Mononuclear cell (primary cell): ENCODE results near the gene GRM7. TPM values are rescaled to one million over a fixed set of nuclear protein-coding genes. Genes with fewer than 3 reads are reported as not detected.
"Not testable (repeated sequence)": the region's sequence is repeated elsewhere in the genome, so short reads cannot be mapped to it uniquely, and the experiment has no call there.

Source experiments
- H3K27me3 ChIP-seq: 2 replicates; pipeline ENCODE4 v1.6.0; 2011; ENCODE audit warnings: low read length, control low read depth; ENCODE audit not compliant: insufficient read depth
- H3K4me1 ChIP-seq: 2 replicates; pipeline ENCODE4 v1.5.1; 2011; ENCODE audit warnings: mild to moderate bottlenecking, low read length, control low read depth; ENCODE audit not compliant: insufficient read depth
- H3K4me3 ChIP-seq: 2 replicates; pipeline ENCODE4 v1.5.1; 2011; ENCODE audit warnings: mild to moderate bottlenecking, low read length, moderate library complexity
- H3K9me3 ChIP-seq: 2 replicates; pipeline ENCODE4 v1.5.1; 2011; ENCODE audit warnings: low read depth, mild to moderate bottlenecking, control low read depth, low read length
- total RNA-seq: library from RNA; depleted of rRNA; stranded (reverse); fragments of >200 nt; gene quantifications from one replicate; pipeline ENCODE4 v1.2.3, GENCODE V29; 2012

Gene GRM7
- total RNA-seq, 1 donor: not detected

DNA sequence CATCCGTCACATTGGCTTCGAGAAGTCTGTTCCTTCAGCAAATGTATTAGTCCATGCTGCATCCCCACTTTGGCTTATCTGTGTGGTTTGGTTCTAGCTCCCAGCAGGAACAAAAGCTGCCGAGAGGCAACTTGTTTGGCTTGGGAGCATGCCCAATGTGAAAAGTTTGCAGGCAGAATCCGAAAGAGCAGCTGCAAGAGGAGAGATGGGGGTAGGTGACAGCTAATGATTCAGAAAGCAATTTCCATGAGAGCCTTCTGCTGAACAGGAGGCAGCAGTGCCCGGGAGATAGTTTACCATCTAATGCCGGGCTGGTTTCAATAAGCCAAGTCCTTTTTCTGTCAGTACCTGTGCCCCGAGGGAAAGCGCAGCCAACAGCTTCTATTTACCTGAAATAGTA, 60.2 kb downstream of the GRM7 start:
- no peaks in the 10 kb centered on the region for H3K4me1 ChIP-seq
- H3K4me3 ChIP-seq: no peak overlapping the region
- no peaks in the 10 kb centered on the region for H3K27me3 ChIP-seq

GRCh38 chr3:6921876-6922275, 61.0 kb downstream of the GRM7 start:
- H3K4me3 ChIP-seq: no peak overlapping the region
- H3K27me3 ChIP-seq: no peaks in the 10 kb centered on the region
- no peaks in the 10 kb centered on the region for H3K9me3 ChIP-seq
- no peaks in the 10 kb centered on the region for H3K4me1 ChIP-seq

More for the DNA sequence above, 60.2 kb downstream of the GRM7 start:
- no peaks in the 10 kb centered on the region for H3K9me3 ChIP-seq

GRCh38 chr3:6928064-6928463, 67.1 kb downstream of the GRM7 start:
- no peaks in the 10 kb centered on the region for H3K9me3 ChIP-seq
- no peak overlapping the region for H3K4me3 ChIP-seq
- H3K4me1 ChIP-seq: no peaks in the 10 kb centered on the region
- H3K27me3 ChIP-seq: no peaks in the 10 kb centered on the region

- H3K4me3 ChIP-seq: no peak overlapping the region
- no peaks in the 10 kb centered on the region for H3K27me3 ChIP-seq
- no peaks in the 10 kb centered on the region for H3K4me1 ChIP-seq
- no peaks in the 10 kb centered on the region for H3K9me3 ChIP-seq
These were observed 69.0 kb downstream of the GRM7 start for GRCh38 chr3:6929918-6930317.

DNA sequence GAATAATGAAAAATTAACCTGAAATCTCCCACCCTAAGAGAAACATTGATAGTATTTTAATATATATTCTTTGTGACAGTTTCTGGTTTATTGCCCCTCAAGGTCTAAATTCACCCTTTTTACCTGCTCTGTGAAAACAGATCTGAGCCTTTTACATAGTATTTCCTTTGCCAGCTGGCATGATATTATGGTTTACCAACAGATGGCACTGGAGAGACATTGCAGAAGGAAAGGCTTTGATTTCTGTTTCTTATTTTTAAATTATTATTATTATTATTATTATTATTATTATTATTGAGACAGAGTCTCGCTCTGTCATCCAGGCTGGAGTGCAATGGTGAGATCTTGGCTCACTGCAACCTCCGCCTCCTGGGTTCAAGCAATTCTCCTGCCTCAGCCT, 74.5 kb downstream of the GRM7 start:
- H3K9me3 ChIP-seq, H3K27me3 ChIP-seq, H3K4me1 ChIP-seq, H3K4me3 ChIP-seq: not testable (repeated sequence)

DNA sequence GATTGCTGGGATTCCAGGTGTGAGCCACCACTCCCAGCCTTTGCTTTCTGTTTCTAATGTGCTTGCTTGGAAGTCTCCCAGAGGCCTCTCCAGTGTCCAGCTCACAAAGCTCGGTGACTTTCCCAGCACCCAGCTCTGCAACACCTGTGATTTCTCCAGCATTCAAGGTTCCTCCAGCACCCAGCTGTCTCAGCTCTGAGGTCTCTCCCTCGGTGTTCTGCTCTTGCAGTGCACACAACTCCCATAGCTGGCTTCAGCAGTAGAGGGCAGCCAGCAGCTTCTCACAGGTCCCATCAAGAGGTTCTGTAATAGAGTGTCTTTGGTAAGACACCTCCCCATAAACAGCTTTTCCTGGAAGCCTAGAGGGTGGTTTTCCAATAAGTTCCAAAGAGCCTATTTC, 75.1 kb downstream of the GRM7 start:
- no peaks in the 10 kb centered on the region for H3K27me3 ChIP-seq
- H3K4me1 ChIP-seq: no peaks in the 10 kb centered on the region
- H3K4me3 ChIP-seq: no peak overlapping the region
- no peaks in the 10 kb centered on the region for H3K9me3 ChIP-seq

GRCh38 chr3:6962801-6963200, 101.9 kb downstream of the GRM7 start:
- Histone ChIP-seq H3K4me1 (no peaks in the 10 kb centered on the region), H3K27me3 (no peaks in the 10 kb centered on the region), H3K4me3 (no peak overlapping the region), H3K9me3 (no peaks in the 10 kb centered on the region)

DNA sequence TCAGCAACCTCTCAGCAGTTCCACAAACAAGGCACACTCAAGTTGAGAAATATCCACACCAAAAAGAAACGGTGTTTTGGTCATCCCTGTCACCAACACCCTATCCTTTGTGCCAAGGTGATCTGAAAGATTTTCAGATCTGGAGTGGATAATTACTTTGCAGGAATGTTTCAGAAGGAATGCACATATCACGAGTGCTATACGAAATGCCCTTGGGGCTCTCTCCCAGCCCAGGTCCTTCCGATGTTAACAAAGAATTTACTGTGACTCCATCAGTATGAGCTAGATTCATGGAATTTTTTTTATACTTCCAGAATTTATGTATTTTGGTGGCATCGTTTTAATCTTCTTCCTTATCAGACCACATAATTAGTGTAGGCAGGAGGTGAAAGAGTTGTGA, 105.0 kb downstream of the GRM7 start:
- H3K9me3 ChIP-seq: no peaks in the 10 kb centered on the region
- no peak overlapping the region for H3K4me3 ChIP-seq
- H3K4me1 ChIP-seq: no peaks in the 10 kb centered on the region
- no peaks in the 10 kb centered on the region for H3K27me3 ChIP-seq

GRCh38 chr3:6971933-6972332, 111.0 kb downstream of the GRM7 start:
- Histone ChIP-seq H3K27me3 (no peaks in the 10 kb centered on the region), H3K4me3 (no peak overlapping the region), H3K4me1 (no peaks in the 10 kb centered on the region), H3K9me3 (no peaks in the 10 kb centered on the region)

DNA sequence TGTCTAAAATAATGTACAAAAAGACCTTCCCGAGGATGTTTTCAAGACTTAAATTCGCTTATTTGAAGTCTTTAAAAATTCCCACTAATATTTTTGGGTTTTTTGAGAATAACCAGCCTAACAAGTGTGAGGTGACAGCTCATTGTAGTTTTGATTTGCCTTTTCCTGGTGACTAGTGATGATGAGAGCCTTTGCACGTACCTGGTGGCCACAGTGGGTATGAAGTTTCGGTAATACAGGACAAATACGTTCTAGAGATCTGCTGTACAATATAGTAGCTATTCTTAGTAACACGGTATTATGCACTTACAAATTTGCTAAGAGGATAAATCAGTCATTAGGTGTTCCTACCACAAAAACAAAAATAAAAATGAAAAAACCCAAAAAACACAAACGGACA, 124.9 kb downstream of the GRM7 start:
- Histone ChIP-seq H3K4me1 (no peaks in the 10 kb centered on the region), H3K4me3 (no peak overlapping the region), H3K27me3 (no peaks in the 10 kb centered on the region), H3K9me3 (no peaks in the 10 kb centered on the region)

DNA sequence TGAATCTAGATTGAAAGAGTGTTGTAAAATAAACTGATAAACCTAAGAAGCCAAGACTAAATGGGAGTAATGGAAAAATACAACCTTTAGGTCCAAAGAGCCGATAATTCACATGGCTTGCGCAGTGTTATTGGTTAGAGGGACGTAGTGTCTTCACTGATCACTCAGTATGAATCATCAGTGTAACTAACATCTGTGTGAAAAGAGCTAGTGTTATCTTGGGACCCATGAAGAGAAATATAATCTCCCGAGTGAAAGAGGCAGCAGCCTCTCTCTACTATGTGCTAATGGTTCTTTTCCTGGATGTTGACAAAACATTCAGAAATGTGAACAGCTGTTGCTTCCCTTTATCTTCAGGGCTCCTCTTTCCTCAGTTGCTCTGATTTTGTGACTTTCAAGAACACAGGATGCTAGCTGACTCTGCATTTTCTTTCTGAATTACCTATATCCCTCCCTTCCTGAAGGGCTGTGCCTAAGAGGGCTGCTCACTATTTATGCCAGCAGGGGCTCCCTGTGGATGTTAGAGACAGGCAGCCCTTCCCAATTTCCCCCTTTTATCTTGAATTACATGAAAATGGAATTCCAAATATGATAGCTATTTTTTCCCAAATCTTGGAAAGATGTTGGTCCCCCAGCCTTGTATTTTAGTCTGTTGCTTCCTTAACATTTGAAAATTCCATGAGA, 128.8 kb downstream of the GRM7 start:
- H3K9me3 ChIP-seq: no peaks in the 10 kb centered on the region
- no peaks in the 10 kb centered on the region for H3K4me1 ChIP-seq
- no peak overlapping the region for H3K4me3 ChIP-seq
- no peaks in the 10 kb centered on the region for H3K27me3 ChIP-seq

GRCh38 chr3:6994081-6994668, 133.3 kb downstream of the GRM7 start:
- no peak overlapping the region for H3K4me3 ChIP-seq
- H3K4me1 ChIP-seq: no peaks in the 10 kb centered on the region
- H3K27me3 ChIP-seq: no peaks in the 10 kb centered on the region
- no peaks in the 10 kb centered on the region for H3K9me3 ChIP-seq

GRCh38 chr3:7000501-7000900, 139.6 kb downstream of the GRM7 start:
- Histone ChIP-seq H3K27me3 (no peaks in the 10 kb centered on the region), H3K4me3 (no peak overlapping the region)

GRCh38 chr3:7001370-7001769, 140.5 kb downstream of the GRM7 start:
- Histone ChIP-seq H3K4me3 (no peak overlapping the region), H3K4me1 (no peaks in the 10 kb centered on the region), H3K9me3 (no peaks in the 10 kb centered on the region), H3K27me3 (no peaks in the 10 kb centered on the region)

More at GRCh38 chr3:7000501-7000900, 139.6 kb downstream of the GRM7 start:
- Histone ChIP-seq H3K4me1 (no peaks in the 10 kb centered on the region), H3K9me3 (no peaks in the 10 kb centered on the region)

- H3K4me3 ChIP-seq: no peak overlapping the region
- H3K27me3 ChIP-seq: no peaks in the 10 kb centered on the region
- H3K9me3 ChIP-seq: no peaks in the 10 kb centered on the region
- no peaks in the 10 kb centered on the region for H3K4me1 ChIP-seq
These were observed 154.9 kb downstream of the GRM7 start for GRCh38 chr3:7015683-7016440.
